Heart left ventricle (tissue), 16 donors: ENCODE data around the gene TMTC2. TPM values are rescaled to one million over a fixed set of nuclear protein-coding genes. Genes with fewer than 3 reads are reported as not detected.

ENCODE experiments used
- ATAC-seq, 4 donors: fragments of 200-7000 bp; cut with Tn5 transposase; one replicate each; pipeline ENCODE4 v1.9.1; 2020 to 2022; ENCODE audit warnings: moderate library complexity in 4 of 4, mild to moderate bottlenecking in 3 of 4, moderate number of reproducible peaks in 1 of 4
- DNase-seq, 5 donors: peaks; one replicate each; pipeline ENCODE4 v3.0.0-alpha.2; 2020
- H3K27ac ChIP-seq, 12 donors: fragments of 200-600 bp; sonication (generic) in 4 of 12; one replicate each; pipeline versions ENCODE4 v1.5.0 to v1.8.0; 2016 to 2022; ENCODE audit warnings: mild to moderate bottlenecking in 2 of 12
- H3K27me3 ChIP-seq, 9 donors: fragments of 200-600 bp; sonication (generic) in 2 of 9; one replicate each; pipeline versions ENCODE4 v1.5.1 to v1.8.0; 2016 to 2022; ENCODE audit warnings: mild to moderate bottlenecking in 3 of 9
- H3K36me3 ChIP-seq, 9 donors: fragments of 200-600 bp; sonication (generic) in 2 of 9; one replicate each; pipeline versions ENCODE4 v1.5.0 to v1.8.0; 2018 to 2022; ENCODE audit warnings: mild to moderate bottlenecking in 2 of 9
- H3K4me1 ChIP-seq, 12 donors: fragments of 200-600 bp; sonication (generic) in 4 of 12; one replicate each; pipeline versions ENCODE4 v1.5.0 to v1.8.0; 2016 to 2022; ENCODE audit warnings: mild to moderate bottlenecking in 3 of 12
- H3K4me3 ChIP-seq, 12 donors: fragments of 200-600 bp; sonication (generic) in 4 of 12; one replicate each; pipeline versions ENCODE4 v1.5.0 to v1.8.0; 2017 to 2022; ENCODE audit warnings: mild to moderate bottlenecking in 9 of 12, moderate library complexity in 4 of 12
- H3K9me3 ChIP-seq, 12 donors: fragments of 200-600 bp; sonication (generic) in 4 of 12; one replicate each; pipeline versions ENCODE4 v1.5.0 to v1.8.0; 2016 to 2022; ENCODE audit warnings: mild to moderate bottlenecking in 1 of 12
- CTCF ChIP-seq, 12 donors: fragments of 200-600 bp; sonication (generic) in 4 of 12; IDR thresholded peaks; one replicate each; pipeline versions ENCODE4 v1.5.0 to v1.8.0; 2018 to 2022; ENCODE audit warnings: antibody characterized with exemption in 12 of 12, mild to moderate bottlenecking in 5 of 12
- POLR2A ChIP-seq, 2 donors: fragments of 450-650 bp; IDR thresholded peaks; one replicate each; pipeline ENCODE4 v1.6.1; 2017; ENCODE audit warnings: antibody characterized with exemption in 2 of 2, mild to moderate bottlenecking in 2 of 2, moderate library complexity in 2 of 2
- WGBS, 4 donors: extraction: QIAGEN DNeasy Blood & Tissue Kit in 2 of 4; methylation state at CpG; one replicate each; pipeline versions ENCODE4 v1.1.5 to v1.1.7; 2013 to 2018; 5-methylcytosine and 5-hydroxymethylcytosine counted together
- intact Hi-C, 10 donors: fragments of 100-400 bp; cut with DNase I; formaldehyde crosslinking; loops; one replicate each; pipeline versions ENCODE4 v1.11.1 to v1.14.2; 2022
- polyA plus RNA-seq, 2 donors: library from polyadenylated mRNA; stranded (reverse); fragments of 200-250 nt; gene quantifications; one replicate each; pipeline ENCODE4 v1.2.3, GENCODE V29; 2013
- total RNA-seq, 9 donors: library from RNA; depleted of rRNA in 2 of 9; stranded (reverse); fragments of >200 nt in 2 of 9; fragmentation: NEBNext Ultra II Directional in 3 of 9; extraction: Animal tissue kit (Norgen Biotek cat#: 25700) in 3 of 9; gene quantifications; one replicate each; pipeline versions ENCODE4 v1.1.0 to v1.2.4, GENCODE V29; 2016 to 2023
- donor health status: ischemic (EF 13 %, LVEDD 7.1; RV severe dilation, severe dysfunction).
- donor health status: healthy with polysubstance abuse.
- donor health status: DM: no; HTN: yes; CAD: no.
- donor health status: DM: no; HTN: no; CAD: no.
- donor health status: ischemic (EF 25% LVEDD 6.9; RV normal size, moderate dysfunction).
- donor health status: ischemic (EF 25% LVEDD 5.7; RV mildly dilated, moderate dysfunction).
- donor health status: healthy.
- donor health status: DM: yes; HTN: yes; CAD: no.
- donor health status: ischemic (EF 35%, LVEDD 5.7; RV mildly dilated, moderate dysfunction).
- donor health status: nonischemic (EF 11% LVEDD 7.7; RV severe dilation, severe dysfunction).
- donor health status: DM: yes; HTN: yes; CAD: no.
- donor health status: PGD.
- donor health status: ischemic (EF 29% LVEDD 5.4; RV normal size, mild dysfunction).
- donor health status: nonischemic (EF 23%, LVEDD 6.1; RV moderate dilation, normal function).

TMTC2 gene
- total and polyA plus RNA-seq, 11 donors = 1.1 to 5.7 (median 3.3) TPM

GRCh38 chr12:82645414-82645813 lies 41.3 kb upstream of the TMTC2 start:
- H3K36me3 ChIP-seq = no peaks in the 10 kb centered on the region
- no peak overlapping the region for H3K27ac ChIP-seq
- no peak for TF ChIP-seq CTCF (IDR thresholded peaks at IDR 0.05)
- no peak for TF ChIP-seq POLR2A (IDR thresholded peaks at IDR 0.05)
- DNase-seq (no peak), ATAC-seq (no peak)
- H3K4me1 ChIP-seq = peaks cover 0 to 7% (median 0%) of the 10 kb centered on the region in 12 donors
- no peak overlapping the region for H3K4me3 ChIP-seq
- no peaks in the 10 kb centered on the region for H3K27me3 ChIP-seq
- peaks cover 0 to 4% (median 0%) of the 10 kb centered on the region in 12 donors for H3K9me3 ChIP-seq
- intact Hi-C loops = no loop called here

GRCh38 chr12:82647853-82648252 lies 38.9 kb upstream of the TMTC2 start:
- Histone ChIP-seq H3K36me3 (no peaks in the 10 kb centered on the region), H3K9me3 (no peaks in the 10 kb centered on the region), H3K4me1 (peaks cover 0 to 18% (median 0%) of the 10 kb centered on the region in 12 donors), H3K4me3 (no peak overlapping the region), H3K27ac (no peak overlapping the region), H3K27me3 (no peaks in the 10 kb centered on the region)
- ATAC-seq (no peak), DNase-seq (no peak)
- TF ChIP-seq POLR2A (IDR thresholded peaks at IDR 0.05) = no peak
- TF ChIP-seq CTCF (IDR thresholded peaks at IDR 0.05) = no peak
- WGBS, 4 donors = 86 to 94% (median 91%) methylated on average over 4 of the region's 4 CpGs
- intact Hi-C loops = no loop called here

- DNase-seq = no peak
- Histone ChIP-seq H3K4me1 (peaks cover 0 to 18% (median 0%) of the 10 kb centered on the region in 12 donors), H3K4me3 (no peak overlapping the region), H3K27me3 (no peaks in the 10 kb centered on the region), H3K36me3 (no peaks in the 10 kb centered on the region), H3K27ac (no peak overlapping the region), H3K9me3 (no peaks in the 10 kb centered on the region)
- intact Hi-C loops = no loop called here
- ATAC-seq = no peak
- WGBS, 4 donors = 90 to 91% (median 91%) methylated on average over 5 of the region's 5 CpGs
- TF ChIP-seq POLR2A (IDR thresholded peaks at IDR 0.05) (no peak), CTCF (IDR thresholded peaks at IDR 0.05) (no peak)
These were observed 38.3 kb upstream of the TMTC2 start for GRCh38 chr12:82648259-82648909.

DNA sequence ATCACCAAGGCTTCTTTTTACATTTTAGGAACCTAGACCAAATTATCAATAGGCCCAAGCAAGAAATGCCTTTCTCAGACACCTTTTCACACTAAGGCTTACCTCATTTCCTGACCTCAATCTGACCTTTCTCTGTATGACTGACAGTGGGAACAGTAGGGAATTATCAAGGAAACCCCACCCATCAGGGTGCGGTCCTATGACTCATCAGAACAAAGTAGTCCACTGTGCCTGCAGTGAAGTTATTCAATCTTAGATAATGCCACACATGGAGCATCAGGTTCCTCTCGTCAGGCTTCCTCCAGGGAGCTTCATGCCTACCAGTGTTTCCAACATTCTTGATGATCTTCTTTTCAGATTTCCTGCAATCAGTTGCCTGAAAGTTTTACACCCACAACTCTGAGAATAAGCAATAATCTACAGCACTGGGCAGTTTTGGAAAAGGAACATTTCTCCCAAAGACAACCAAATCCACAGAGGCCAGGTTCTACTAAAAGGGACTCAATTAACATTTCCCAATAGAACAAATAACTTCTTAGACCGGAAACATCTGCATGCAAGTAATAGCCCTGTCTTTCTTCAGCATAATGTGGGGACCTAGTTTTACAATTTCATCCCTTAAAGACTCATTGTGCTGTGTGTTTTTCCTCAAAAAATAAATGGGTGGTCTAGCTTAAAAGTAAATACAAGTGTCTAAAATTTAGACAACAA lies 35.9 kb upstream of the TMTC2 start:
- no peak overlapping the region for H3K4me3 ChIP-seq
- WGBS, 4 donors = 33 to 48% (median 37%) methylated on average over 3 of the region's 3 CpGs
- H3K9me3 ChIP-seq = no peaks in the 10 kb centered on the region
- intact Hi-C loops = no loop called here
- H3K27ac ChIP-seq = peak overlapping the region in 8 of 12 donors; percentile 5 to 62 (median 30)
- H3K27me3 ChIP-seq = no peaks in the 10 kb centered on the region
- peak; percentile 42 to 98 (median 90) for ATAC-seq
- no peak for TF ChIP-seq CTCF (IDR thresholded peaks at IDR 0.05)
- H3K4me1 ChIP-seq = peaks cover 0 to 18% (median 0%) of the 10 kb centered on the region in 12 donors
- peak in 4 of 5 donors; percentile 25 to 59 (median 38) for DNase-seq
- no peaks in the 10 kb centered on the region for H3K36me3 ChIP-seq
